Measurements from ENCODE around the gene FBXO21.
"Not testable (repeated sequence)": the region's sequence is repeated elsewhere in the genome, so short reads cannot be mapped to it uniquely, and the experiment has no call there.

Gene FBXO21

GRCh38 chr12:117190210-117190781 is at the start of gene FBXO21:
TSS of gene FBXO21 (minus strand) at chr12:117190470. CDS start at chr12:117190456, 14 bp downstream.
- DNase-seq (ENCODE audit: low read depth): peak; percentile 93

GRCh38 chr12:117236456-117237001 is 46.3 kb upstream of the FBXO21 start:
- DNase-seq (ENCODE audit: low read depth): peak; percentile 53

- no peak for DNase-seq (ENCODE audit: low read depth)
These were observed 45.0 kb upstream of the FBXO21 start for GRCh38 chr12:117235261-117235660.

GRCh38 chr12:117234441-117234840 is 44.2 kb upstream of the FBXO21 start:
- DNase-seq (ENCODE audit: low read depth): no peak

- no peak for DNase-seq (ENCODE audit: low read depth)
These were observed 41.5 kb upstream of the FBXO21 start for GRCh38 chr12:117231750-117232149.

GRCh38 chr12:117228239-117228638 is 38.0 kb upstream of the FBXO21 start:
- DNase-seq (ENCODE audit: low read depth): no peak

- no peak for DNase-seq (ENCODE audit: low read depth)
These were observed 36.9 kb upstream of the FBXO21 start for GRCh38 chr12:117227000-117227653.

- no peak for DNase-seq (ENCODE audit: low read depth)
These were observed 36.2 kb upstream of the FBXO21 start for GRCh38 chr12:117226505-117226904.

- no peak for DNase-seq (ENCODE audit: low read depth)
These were observed 34.9 kb upstream of the FBXO21 start for GRCh38 chr12:117225179-117225578.

GRCh38 chr12:117220947-117221346 is 30.7 kb upstream of the FBXO21 start:
- DNase-seq (ENCODE audit: low read depth): not testable (repeated sequence)

- no peak for DNase-seq (ENCODE audit: low read depth)
These were observed 27.9 kb upstream of the FBXO21 start for GRCh38 chr12:117218149-117218548.

- no peak for DNase-seq (ENCODE audit: low read depth)
These were observed 26.4 kb upstream of the FBXO21 start for GRCh38 chr12:117216686-117217085.

GRCh38 chr12:117214797-117215196 is 24.5 kb upstream of the FBXO21 start:
- DNase-seq (ENCODE audit: low read depth): no peak

- no peak for DNase-seq (ENCODE audit: low read depth)
These were observed 23.1 kb upstream of the FBXO21 start for GRCh38 chr12:117213295-117213808.

- peak; percentile 39 for DNase-seq (ENCODE audit: low read depth)
These were observed 22.4 kb upstream of the FBXO21 start for GRCh38 chr12:117212563-117213190.

- no peak for DNase-seq (ENCODE audit: low read depth)
These were observed 20.1 kb upstream of the FBXO21 start for GRCh38 chr12:117210266-117210918.

- no peak for DNase-seq (ENCODE audit: low read depth)
These were observed 19.4 kb upstream of the FBXO21 start for GRCh38 chr12:117209626-117210025.

GRCh38 chr12:117208811-117209455 is 18.7 kb upstream of the FBXO21 start:
- no peak for DNase-seq (ENCODE audit: low read depth)

GRCh38 chr12:117208206-117208605 is 17.9 kb upstream of the FBXO21 start:
- no peak for DNase-seq (ENCODE audit: low read depth)

GRCh38 chr12:117207675-117208074 is 17.4 kb upstream of the FBXO21 start:
- no peak for DNase-seq (ENCODE audit: low read depth)

- no peak for DNase-seq (ENCODE audit: low read depth)
These were observed 12.3 kb upstream of the FBXO21 start for GRCh38 chr12:117202556-117202955.

- DNase-seq (ENCODE audit: low read depth): no peak
These were observed 11.8 kb upstream of the FBXO21 start for GRCh38 chr12:117202033-117202432.
